NK-92 treated with Interleukin-12 subunit alpha and Interleukin-12 subunit beta, amount 100 ng/mL, for 24 hours (cell line): ENCODE data around the gene MIB2.
A peak's percentile ranks its signal among the peaks of the same experiment; 100 is the strongest.
"Not testable (repeated sequence)": the region's sequence is repeated elsewhere in the genome, so short reads cannot be mapped to it uniquely, and the experiment has no call there.

Experiments
- DNase-seq: peaks from one replicate; lab custom pipeline; 2025; lab: John Stamatoyannopoulos, UW

The MIB2 gene

DNA sequence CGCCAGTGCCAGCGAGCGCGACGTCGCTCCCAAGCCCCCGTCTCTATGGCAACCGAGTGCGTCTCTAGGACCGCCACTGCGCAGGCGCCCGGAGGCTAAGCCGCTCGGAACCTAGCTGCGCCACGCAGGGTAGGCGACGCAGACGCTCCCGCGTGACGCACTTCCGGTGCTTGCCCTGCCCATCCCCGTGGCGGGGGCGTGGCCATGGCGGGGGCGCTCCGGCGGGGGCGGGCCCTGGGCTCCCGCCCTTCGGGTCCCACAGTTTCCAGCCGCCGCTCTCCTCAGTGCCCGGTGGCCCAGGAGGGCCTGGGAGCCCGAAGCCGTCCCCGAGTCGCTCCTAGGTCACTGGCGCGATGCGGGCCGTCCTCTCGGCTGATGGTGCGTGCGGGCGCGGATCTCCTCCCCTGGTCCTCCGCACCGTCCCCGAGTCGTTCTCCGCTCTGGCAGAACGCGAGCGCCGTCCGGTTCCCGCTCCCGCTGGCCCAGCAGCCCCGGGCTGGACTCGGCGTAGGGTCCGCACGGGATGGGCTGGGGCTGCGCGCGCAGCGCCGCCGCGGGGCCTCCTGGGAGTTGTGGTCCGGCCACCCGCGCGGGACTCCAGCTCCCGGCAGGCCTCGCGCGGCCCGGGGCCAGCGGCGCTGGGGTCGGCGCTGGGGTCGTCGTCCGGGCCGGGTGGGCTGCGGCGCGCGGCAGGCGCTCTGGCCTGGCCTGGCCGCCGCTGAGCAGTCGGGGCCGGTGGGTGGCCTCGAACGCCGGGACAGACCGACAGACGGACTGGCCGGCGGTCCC, at the start of gene MIB2:
Gene MIB2, plus strand, starts transcription at position 245 of the 789 bp plus-strand sequence. CDS start 7,953 bp downstream, outside the sequence.
- peak; percentile 96 for DNase-seq

- DNase-seq, result no peak
These were observed 48.0 kb upstream of the MIB2 start for GRCh38 chr1:1567152-1567875.

GRCh38 chr1:1567891-1568291, 47.4 kb upstream of the MIB2 start:
- no peak for DNase-seq

GRCh38 chr1:1569341-1569740, 46.0 kb upstream of the MIB2 start:
- DNase-seq, result no peak

DNA sequence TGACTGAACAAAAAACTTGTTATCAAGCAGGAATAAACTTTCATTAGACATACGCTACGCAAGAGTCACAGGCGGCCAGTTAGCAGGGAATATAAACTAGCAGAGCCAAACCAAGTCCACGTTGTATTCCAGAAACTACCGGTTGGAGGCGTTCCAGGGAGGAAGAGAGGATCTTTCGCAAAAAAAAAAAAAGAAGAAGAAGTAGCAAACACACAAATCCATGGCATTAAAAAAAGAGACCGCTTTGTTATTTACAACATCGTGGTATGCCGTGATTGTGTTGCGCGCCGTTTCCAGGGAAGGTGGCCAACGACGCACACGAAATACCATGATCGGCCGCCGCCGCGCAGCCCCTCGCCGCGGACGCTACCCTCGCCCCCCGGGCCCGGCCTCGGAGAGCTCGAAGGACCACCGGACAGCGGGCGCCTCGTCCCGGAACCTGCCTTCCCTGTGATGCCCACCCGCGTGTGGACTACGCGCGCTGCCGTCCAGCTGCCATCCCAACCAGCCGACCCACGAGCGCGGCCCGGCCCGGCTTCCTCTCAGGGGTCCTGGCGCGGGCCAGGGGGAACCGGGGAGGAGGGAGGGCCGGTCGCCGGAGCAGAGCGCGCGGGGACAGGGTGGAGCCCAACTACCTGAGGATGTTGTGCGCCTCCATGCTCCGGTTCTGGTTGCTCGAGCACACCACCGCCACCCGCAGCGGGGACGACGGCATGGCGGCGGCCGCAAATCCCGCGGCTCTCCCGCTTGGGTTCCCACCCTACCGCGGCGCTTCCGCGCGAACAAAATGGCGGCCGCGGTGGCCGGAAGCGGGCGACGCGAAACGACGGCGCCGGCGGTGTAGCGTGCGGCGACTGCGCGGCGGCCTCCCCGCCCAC, 41.2 kb upstream of the MIB2 start:
- peak; percentile 61 for DNase-seq

DNA sequence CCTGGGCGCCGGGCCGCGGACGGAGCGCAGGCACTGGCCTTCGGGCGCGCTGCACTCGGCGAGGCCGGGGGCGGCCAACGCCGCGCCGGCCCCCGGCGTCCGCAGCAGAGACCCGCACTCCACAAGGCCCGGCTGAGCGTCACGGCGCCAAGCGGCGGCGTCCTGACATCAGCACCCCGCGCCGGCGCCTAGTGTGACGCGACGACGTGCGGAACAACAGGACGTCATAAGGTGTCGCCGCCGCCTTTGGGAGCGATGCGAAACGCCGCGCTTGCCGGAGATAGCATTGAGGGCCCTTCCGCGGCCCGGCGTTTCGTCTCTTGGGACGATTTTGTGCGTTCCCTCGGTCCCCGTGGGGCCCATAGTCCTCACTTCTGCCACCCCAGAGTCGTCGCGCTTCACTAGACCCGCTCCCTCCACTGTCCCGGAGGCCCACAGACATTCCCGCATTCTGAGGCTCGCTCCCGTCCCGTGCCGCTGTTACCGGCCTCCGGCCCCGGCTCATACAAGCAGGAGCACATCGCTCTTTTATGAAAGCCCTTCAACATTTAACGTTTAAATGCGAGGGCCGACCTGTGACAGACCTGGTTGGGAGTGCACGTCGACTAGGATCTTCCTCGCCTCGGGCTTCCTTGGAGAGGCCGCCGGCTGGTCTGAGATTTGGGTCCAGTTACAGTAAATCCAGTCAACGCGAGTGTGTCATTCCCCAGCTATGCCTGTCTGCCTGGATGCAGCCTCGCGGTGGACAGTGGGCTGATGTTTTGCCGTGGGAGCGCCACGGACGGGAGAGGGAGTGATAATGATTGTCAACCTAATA, 40.4 kb upstream of the MIB2 start, which contains the start of gene SSU72:
Gene SSU72, minus strand, starts transcription at position 143 of the 817 bp plus-strand sequence. CDS start 306 bp downstream, outside the sequence.
- peak; percentile 83 for DNase-seq

DNA sequence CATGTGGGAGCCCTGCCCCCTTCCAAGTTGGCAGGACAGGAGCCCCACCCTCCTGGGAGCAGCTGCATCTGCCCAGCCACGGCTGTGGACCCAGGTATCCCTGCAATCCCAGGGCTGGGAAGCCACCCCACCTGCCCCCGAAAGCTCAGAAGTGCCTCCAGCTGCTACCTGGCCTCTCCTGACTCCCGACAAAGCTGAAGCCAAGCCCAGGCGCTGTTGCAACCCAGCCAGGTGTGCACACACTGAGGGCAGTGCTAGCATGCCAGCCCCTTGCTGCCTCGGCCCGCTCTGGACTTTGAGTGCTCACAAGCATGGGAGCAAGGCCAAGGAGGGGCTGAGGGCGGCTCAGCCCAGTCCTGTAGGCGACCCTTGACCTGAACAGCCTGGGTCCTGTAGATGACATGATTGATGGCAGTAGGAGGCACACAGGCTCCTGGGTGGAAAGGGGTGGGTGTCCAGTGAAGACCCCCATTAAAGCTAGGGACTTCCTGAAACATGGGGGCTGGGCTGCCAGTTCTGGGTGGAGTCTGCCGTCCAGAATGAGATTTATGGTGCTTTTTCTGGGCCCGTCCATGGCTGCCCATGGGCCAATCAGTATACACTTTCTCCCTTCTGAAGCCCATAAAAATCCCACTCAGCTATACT, 37.8 kb upstream of the MIB2 start:
- DNase-seq, result no peak

DNA sequence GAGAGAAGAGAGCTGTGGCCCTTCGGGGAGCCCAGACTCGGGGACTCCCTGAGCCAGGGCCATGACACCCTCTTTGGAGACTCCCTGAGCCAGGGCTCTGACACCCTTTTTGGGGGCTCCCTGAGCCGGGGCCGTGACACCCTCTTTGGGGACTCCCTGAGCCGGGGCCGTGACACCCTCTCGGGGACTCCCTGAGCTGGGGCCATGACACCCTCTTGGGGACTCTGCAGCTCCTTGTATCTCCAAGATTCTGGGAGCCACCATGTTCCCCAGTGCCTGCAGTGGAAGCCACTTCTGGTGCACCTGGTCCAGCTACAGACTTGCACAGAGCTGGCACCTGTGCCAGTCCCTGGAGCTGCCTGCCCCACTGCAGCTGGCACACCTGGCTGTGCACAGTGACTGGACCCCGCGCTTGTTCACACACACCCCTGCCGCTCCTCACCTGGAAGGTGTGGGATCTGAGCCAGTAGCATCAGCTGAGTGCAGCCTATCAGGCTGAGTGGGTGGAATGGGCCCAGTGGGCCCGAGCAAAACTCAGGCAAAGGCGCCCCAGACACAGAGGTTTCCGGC, 36.8 kb upstream of the MIB2 start:
- DNase-seq, result no peak

GRCh38 chr1:1582585-1583346, 32.5 kb upstream of the MIB2 start:
- no peak for DNase-seq

DNA sequence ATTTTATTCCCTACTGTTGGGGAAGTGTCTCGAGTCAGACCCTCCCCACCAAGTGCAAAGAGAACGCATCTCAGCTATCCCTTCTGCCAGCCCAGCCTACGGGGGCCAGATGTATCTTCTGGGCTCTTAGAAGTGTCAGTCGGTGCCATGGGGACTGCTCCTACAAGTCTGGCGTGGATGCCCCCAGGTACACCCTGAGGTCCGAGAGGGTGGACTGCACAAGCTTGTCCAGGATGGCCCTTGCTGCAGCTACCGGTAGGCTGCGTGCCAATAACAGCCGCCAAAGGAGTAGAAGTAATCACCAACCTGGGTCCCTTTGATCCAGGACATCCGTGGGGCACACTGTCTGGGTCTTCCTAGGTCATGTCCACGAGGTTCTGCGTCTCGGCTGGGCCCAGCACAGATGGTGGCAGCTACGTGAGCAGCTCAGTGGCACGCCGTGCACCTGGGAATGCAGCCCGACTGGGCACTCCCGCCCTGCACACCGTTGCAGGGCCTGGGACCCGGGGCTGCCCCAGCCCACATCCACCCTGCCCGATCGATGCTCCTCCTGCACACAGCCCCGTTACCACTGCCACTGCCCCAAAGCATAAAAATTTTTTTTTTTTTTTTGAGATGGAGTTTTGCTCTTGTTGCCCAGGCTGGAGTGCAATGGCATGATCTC, 31.8 kb upstream of the MIB2 start:
- DNase-seq, result no peak

DNA sequence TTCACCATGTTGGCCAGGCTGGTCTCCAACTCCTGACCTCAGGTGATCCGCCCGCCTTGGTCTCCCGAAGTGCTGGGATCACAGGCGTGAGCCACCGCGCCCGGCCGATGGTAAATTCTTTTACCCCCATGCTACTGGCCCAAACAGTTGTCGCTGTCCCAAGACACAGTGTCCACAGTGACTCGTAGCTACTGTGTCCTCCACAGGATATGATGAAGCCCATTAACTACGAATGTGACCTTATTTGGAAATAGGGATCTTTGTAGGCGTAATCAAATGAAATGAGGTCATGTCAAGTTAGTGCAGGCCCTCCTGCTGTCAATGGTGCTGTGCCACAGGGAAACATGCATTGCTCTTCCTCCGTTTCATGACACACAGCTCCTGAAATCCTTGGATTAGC, 23.8 kb upstream of the MIB2 start:
- DNase-seq, result no peak

GRCh38 chr1:1593834-1594601, 21.3 kb upstream of the MIB2 start:
- no peak for DNase-seq

DNA sequence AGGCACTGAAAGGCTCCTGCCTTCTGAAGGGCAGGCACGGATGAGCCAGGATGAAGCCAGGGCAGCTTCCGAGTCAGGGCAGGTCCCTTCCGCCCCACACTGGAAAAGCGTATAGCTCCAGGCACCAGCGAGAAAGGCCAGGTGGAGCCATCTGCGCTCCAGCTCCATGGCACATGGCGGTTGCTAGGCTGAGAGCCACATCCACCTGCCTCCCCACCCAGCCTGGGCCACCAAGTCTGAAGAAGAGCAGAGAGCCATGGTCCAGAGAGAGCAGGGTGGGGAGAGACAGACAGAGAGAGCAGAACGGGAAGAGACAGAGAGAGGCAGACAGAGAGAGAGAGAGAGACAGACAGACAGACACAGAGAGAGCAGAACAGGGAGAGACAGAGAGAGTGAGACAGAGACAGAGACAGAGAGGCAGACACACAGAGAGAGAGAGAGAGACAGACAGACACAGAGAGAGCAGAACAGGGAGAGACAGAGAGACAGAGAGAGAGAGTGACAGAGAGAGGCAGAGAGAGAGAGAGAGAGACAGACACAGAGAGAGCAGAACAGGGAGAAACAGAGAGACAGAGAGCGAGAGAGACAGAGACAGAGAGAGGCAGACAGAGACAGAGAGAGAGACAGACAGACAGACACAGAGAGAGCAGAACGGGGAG, 20.6 kb upstream of the MIB2 start:
- no peak for DNase-seq

GRCh38 chr1:1595341-1595740, 20.0 kb upstream of the MIB2 start:
- DNase-seq, result not testable (repeated sequence)

DNA sequence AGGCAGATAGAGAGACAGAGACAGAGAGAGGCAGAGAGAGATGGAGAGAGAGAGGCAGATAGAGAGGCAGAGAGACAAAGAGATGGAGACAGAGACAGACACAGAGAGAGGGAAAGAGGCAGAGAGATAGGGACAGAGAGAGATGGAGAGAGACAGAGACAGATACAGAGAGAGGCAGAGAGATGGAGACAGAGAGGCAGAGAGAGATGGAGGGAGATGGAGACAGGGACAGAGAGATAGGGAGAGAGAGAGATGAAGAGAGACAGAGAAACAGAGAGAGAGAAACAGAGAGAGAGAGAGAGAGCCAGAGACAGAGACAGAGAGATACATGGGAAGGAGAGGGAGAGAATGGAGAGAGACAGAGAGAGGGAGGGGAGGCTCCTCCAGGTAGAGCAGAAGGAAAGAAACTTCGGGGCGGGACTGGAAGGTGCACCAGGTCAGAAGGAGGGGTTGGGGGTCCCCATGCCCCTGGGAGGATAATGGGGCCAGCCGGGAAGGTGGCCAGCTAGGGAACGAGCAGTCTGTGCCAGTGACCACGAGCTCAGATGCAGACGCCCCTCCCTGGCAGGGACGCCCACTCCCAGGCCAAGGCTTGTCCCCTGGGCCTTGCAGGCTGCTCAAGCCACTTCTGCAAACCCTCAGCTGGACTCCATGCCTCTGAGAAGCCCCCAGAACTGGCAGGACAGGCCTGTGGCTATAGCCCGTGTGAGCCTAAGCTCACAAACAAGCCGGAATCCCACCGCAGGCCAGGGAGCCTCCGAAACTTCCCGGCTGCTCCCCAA, 18.6 kb upstream of the MIB2 start:
- DNase-seq, result no peak

GRCh38 chr1:1597275-1597930, 17.9 kb upstream of the MIB2 start:
- no peak for DNase-seq
